Measurements from ENCODE around the gene ATP6V0D1.

ATP6V0D1 gene

DNA sequence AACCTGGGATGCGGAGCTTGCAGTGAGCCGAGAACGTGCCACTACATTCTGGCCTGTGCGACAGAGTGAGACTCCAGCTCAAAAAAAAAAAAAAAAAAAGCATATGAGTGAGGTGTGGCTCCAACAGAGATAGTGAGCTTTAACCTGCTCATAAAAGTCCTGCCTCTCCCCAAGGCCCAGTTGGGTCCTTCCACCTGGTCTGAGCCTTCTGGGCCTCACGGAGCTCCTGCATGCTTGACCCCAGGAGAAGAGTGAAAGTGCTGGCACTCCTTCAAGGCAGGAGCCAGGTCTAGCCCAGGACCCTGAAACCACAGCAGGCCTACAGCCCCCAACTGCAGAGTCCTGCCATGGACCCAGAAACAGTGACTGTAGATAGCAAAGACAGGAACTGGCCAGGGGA, 32.4 kb downstream of the ATP6V0D1 start:
- ChIA-PET POLR2A (no interaction called here), CTCF (interaction anchor here (0.8 to 3.7 kb wide), 3 partner anchors 21 to 75 kb away, joined by 3 to 31 read pairs (median 7); no protein-coding TSS in a partner anchor)
- Histone ChIP-seq H3K4me3 (ENCODE audit: low read depth, low read length) (no peak overlapping the region), H3K9me3 (ENCODE audit: control insufficient read depth, insufficient read depth, low read depth, low read length) (no peaks in the 10 kb centered on the region), H3K36me3 (ENCODE audit: control insufficient read depth in 2 of 2, insufficient read depth in 1 of 2, low read length in 2 of 2) (peaks cover 0 to 83% of the 10 kb centered on the region in 2 experiments; a peak in 1 of 3 replicates), H3K4me1 (ENCODE audit: control insufficient read depth, insufficient read depth, low read length) (no peaks in the 10 kb centered on the region), H3K27ac (ENCODE audit: extremely low read depth, low read depth, low read length) (no peak overlapping the region)
- TF ChIP-seq, protein P1, sequence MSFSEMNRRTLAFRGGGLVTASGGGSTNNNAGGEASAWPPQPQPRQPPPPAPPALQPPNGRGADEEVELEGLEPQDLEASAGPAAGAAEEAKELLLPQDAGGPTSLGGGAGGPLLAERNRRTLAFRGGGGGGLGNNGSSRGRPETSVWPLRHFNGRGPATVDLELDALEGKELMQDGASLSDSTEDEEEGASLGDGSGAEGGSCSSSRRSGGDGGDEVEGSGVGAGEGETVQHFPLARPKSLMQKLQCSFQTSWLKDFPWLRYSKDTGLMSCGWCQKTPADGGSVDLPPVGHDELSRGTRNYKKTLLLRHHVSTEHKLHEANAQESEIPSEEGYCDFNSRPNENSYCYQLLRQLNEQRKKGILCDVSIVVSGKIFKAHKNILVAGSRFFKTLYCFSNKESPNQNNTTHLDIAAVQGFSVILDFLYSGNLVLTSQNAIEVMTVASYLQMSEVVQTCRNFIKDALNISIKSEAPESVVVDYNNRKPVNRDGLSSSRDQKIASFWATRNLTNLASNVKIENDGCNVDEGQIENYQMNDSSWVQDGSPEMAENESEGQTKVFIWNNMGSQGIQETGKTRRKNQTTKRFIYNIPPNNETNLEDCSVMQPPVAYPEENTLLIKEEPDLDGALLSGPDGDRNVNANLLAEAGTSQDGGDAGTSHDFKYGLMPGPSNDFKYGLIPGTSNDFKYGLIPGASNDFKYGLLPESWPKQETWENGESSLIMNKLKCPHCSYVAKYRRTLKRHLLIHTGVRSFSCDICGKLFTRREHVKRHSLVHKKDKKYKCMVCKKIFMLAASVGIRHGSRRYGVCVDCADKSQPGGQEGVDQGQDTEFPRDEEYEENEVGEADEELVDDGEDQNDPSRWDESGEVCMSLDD (tag by site-specific recombination; IDR thresholded peaks at IDR 0.05), result no peak
- TF ChIP-seq ZNF19 (tag by site-specific recombination; IDR thresholded peaks at IDR 0.05; ENCODE audit: low read depth), result no peak
- TF ChIP-seq SCRT1 (tag by site-specific recombination; IDR thresholded peaks at IDR 0.05; ENCODE audit: borderline replicate concordance), result no peak
- no peak for TF ChIP-seq TRIM28 (IDR thresholded peaks at IDR 0.05; ENCODE audit: borderline replicate concordance, low read length)
- TF ChIP-seq ZNF423 (tag by site-specific recombination; IDR thresholded peaks at IDR 0.05), result no peak
- TF ChIP-seq, protein P2, sequence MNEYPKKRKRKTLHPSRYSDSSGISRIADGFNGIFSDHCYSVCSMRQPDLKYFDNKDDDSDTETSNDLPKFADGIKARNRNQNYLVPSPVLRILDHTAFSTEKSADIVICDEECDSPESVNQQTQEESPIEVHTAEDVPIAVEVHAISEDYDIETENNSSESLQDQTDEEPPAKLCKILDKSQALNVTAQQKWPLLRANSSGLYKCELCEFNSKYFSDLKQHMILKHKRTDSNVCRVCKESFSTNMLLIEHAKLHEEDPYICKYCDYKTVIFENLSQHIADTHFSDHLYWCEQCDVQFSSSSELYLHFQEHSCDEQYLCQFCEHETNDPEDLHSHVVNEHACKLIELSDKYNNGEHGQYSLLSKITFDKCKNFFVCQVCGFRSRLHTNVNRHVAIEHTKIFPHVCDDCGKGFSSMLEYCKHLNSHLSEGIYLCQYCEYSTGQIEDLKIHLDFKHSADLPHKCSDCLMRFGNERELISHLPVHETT (tag by site-specific recombination; IDR thresholded peaks at IDR 0.05), result no peak
- TF ChIP-seq ZNF169 (tag by site-specific recombination; IDR thresholded peaks at IDR 0.05), result no peak
- no peak for TF ChIP-seq ZNF184 (tag by site-specific recombination; IDR thresholded peaks at IDR 0.05)
- no peak for TF ChIP-seq FEZF1 (tag by site-specific recombination; IDR thresholded peaks at IDR 0.05)
- no peak for TF ChIP-seq BCL11A (tag by site-specific recombination; IDR thresholded peaks at IDR 0.05; ENCODE audit: low read depth)
- TF ChIP-seq PRDM1 (tag by site-specific recombination; IDR thresholded peaks at IDR 0.05), result no peak
- no peak for TF ChIP-seq WT1 (tag by site-specific recombination; IDR thresholded peaks at IDR 0.05)
- TF ChIP-seq ZNF24 (tag by site-specific recombination; IDR thresholded peaks at IDR 0.05), result no peak
- TF ChIP-seq, protein P3, sequence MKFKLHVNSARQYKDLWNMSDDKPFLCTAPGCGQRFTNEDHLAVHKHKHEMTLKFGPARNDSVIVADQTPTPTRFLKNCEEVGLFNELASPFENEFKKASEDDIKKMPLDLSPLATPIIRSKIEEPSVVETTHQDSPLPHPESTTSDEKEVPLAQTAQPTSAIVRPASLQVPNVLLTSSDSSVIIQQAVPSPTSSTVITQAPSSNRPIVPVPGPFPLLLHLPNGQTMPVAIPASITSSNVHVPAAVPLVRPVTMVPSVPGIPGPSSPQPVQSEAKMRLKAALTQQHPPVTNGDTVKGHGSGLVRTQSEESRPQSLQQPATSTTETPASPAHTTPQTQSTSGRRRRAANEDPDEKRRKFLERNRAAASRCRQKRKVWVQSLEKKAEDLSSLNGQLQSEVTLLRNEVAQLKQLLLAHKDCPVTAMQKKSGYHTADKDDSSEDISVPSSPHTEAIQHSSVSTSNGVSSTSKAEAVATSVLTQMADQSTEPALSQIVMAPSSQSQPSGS (tag by site-specific recombination; IDR thresholded peaks at IDR 0.05; ENCODE audit: low read depth), result no peak
- TF ChIP-seq ZNF654 (tag by site-specific recombination; IDR thresholded peaks at IDR 0.05; ENCODE audit: low read depth), result no peak
- TF ChIP-seq, protein P4, sequence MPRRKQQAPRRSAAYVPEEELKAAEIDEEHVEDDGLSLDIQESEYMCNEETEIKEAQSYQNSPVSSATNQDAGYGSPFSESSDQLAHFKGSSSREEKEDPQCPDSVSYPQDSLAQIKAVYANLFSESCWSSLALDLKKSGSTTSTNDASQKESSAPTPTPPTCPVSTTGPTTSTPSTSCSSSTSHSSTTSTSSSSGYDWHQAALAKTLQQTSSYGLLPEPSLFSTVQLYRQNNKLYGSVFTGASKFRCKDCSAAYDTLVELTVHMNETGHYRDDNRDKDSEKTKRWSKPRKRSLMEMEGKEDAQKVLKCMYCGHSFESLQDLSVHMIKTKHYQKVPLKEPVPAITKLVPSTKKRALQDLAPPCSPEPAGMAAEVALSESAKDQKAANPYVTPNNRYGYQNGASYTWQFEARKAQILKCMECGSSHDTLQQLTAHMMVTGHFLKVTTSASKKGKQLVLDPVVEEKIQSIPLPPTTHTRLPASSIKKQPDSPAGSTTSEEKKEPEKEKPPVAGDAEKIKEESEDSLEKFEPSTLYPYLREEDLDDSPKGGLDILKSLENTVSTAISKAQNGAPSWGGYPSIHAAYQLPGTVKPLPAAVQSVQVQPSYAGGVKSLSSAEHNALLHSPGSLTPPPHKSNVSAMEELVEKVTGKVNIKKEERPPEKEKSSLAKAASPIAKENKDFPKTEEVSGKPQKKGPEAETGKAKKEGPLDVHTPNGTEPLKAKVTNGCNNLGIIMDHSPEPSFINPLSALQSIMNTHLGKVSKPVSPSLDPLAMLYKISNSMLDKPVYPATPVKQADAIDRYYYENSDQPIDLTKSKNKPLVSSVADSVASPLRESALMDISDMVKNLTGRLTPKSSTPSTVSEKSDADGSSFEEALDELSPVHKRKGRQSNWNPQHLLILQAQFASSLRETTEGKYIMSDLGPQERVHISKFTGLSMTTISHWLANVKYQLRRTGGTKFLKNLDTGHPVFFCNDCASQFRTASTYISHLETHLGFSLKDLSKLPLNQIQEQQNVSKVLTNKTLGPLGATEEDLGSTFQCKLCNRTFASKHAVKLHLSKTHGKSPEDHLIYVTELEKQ (tag by site-specific recombination; IDR thresholded peaks at IDR 0.05; ENCODE audit: borderline replicate concordance), result no peak
- TF ChIP-seq, protein P5, sequence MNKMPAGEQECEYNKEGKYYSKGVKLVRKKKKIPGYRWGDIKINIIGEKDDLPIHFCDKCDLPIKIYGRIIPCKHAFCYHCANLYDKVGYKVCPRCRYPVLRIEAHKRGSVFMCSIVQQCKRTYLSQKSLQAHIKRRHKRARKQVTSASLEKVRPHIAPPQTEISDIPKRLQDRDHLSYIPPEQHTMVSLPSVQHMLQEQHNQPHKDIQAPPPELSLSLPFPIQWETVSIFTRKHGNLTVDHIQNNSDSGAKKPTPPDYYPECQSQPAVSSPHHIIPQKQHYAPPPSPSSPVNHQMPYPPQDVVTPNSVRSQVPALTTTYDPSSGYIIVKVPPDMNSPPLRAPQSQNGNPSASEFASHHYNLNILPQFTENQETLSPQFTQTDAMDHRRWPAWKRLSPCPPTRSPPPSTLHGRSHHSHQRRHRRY (tag by site-specific recombination; IDR thresholded peaks at IDR 0.05), result no peak
- TF ChIP-seq ZBTB20 (tag by site-specific recombination; IDR thresholded peaks at IDR 0.05), result no peak
